A549 (cell line): Measurements from ENCODE around the gene TCP11L2. TPM values are rescaled to one million over a fixed set of nuclear protein-coding genes. Genes with fewer than 3 reads are reported as not detected.
"Not testable (repeated sequence)": the region's sequence is repeated elsewhere in the genome, so short reads cannot be mapped to it uniquely, and the experiment has no call there.

Source experiments
- ATAC-seq, 2 experiments: fragments of 200-7000 bp in 1 of 2; fragments of >200 bp in 1 of 2; cut with Nextera tagmentation in 1 of 2; cut with Tn5 transposase in 1 of 2; 3 replicates each; pipeline versions ENCODE4 v1.8.0 to v1.9.1; 2018 to 2020; ENCODE audit warnings: mild to moderate bottlenecking in 1 of 2, moderate library complexity in 1 of 2
- CTCF ChIA-PET: fragments of 300-600 bp; sonication (Branson Sonifier 250); formaldehyde crosslinking; extraction: SDS; loops from one replicate; lab custom pipeline; 2021; ENCODE audit warnings: antibody characterized with exemption, inconsistent platforms; lab: Yijun Ruan, JAX
- POLR2A ChIA-PET: fragments of 350-600 bp; formaldehyde crosslinking; extraction: SDS; loops from one replicate; lab custom pipeline; 2021; ENCODE audit warnings: antibody characterized with exemption, inconsistent platforms; lab: Yijun Ruan, JAX
- DNase-seq, 2 experiments: peaks; one replicate each; pipeline versions ENCODE4 v3.0.0 to v3.0.0-alpha.2; 2011 to 2016; ENCODE audit warnings: low read depth in 1 of 2, low spot score in 1 of 2
- FAIRE-seq: peaks from 2 replicates; lab custom pipeline; 2011; peaks lifted over from hg19 to GRCh38; lab: Jason Lieb, UNC
- H3K27ac ChIP-seq, 2 experiments: fragments of >200 bp; sonication (Bioruptor Twin); formaldehyde crosslinking; 3 replicates each; pipeline ENCODE4 v1.5.1; 2016 to 2017
- H3K4me1 ChIP-seq: fragments of >200 bp; sonication (Bioruptor Twin); formaldehyde crosslinking; 3 replicates; pipeline ENCODE4 v1.6.1; 2016
- H3K4me2 ChIP-seq: fragments of >200 bp; sonication (Bioruptor Twin); formaldehyde crosslinking; 3 replicates; pipeline ENCODE4 v1.6.1; 2016
- H3K4me3 ChIP-seq: fragments of >200 bp; sonication (Bioruptor Twin); formaldehyde crosslinking; 3 replicates; pipeline ENCODE4 v1.5.1; 2016
- H3K9me3 ChIP-seq: fragments of >200 bp; sonication (Bioruptor Twin); formaldehyde crosslinking; 3 replicates; pipeline ENCODE4 v1.6.1; 2016
- CBX2 ChIP-seq: fragments of 200-600 bp; sonication (generic); IDR thresholded peaks from 2 replicates; pipeline ENCODE4 v1.6.1; 2016; ENCODE audit warnings: low read depth, mild to moderate bottlenecking, borderline replicate concordance
- CBX8 ChIP-seq: fragments of 200-600 bp; sonication (generic); IDR thresholded peaks from 2 replicates; pipeline ENCODE4 v1.6.1; 2016
- CHD2 ChIP-seq: fragments of 150-350 bp; IDR thresholded peaks from 2 replicates; pipeline ENCODE4 v1.6.1; 2014; ENCODE audit warnings: low read length; ENCODE audit not compliant: partially characterized antibody
- EHF ChIP-seq: fragments of 250-450 bp; sonication (Bioruptor Pico); IDR thresholded peaks from 2 replicates; pipeline ENCODE4 v1.5.0; 2020; ENCODE audit warnings: mild to moderate bottlenecking
- EHMT2 ChIP-seq: fragments of 200-600 bp; sonication (generic); IDR thresholded peaks from 2 replicates; pipeline ENCODE4 v1.6.1; 2016; ENCODE audit warnings: antibody characterized with exemption, low read depth, mild to moderate bottlenecking, moderate library complexity
- ELK1 ChIP-seq: fragments of 150-350 bp; IDR thresholded peaks from 2 replicates; pipeline ENCODE4 v1.6.1; 2014; ENCODE audit warnings: low read depth, mild to moderate bottlenecking, low read length
- FOSL2 ChIP-seq, 2 experiments: fragments of 450-650 bp in 1 of 2; fragments of >200 bp in 1 of 2; sonication (Bioruptor Twin) in 1 of 2; formaldehyde crosslinking; IDR thresholded peaks; 2 replicates each; pipeline versions ENCODE4 v1.5.0 to v1.6.1; 2016 to 2020; ENCODE audit warnings: mild to moderate bottlenecking in 1 of 2, moderate library complexity in 1 of 2
- HDAC2 ChIP-seq: fragments of 200-600 bp; sonication (generic); IDR thresholded peaks from 2 replicates; pipeline ENCODE4 v1.6.1; 2016
- JUN ChIP-seq, 2 experiments: fragments of >200 bp; sonication (Bioruptor Twin); formaldehyde crosslinking; IDR thresholded peaks; 2 replicates in 1 of 2; 3 replicates in 1 of 2; pipeline ENCODE4 v1.6.1; 2016 to 2017
- KDM5A ChIP-seq: fragments of 200-600 bp; sonication (generic); IDR thresholded peaks from 2 replicates; pipeline ENCODE4 v1.6.1; 2016; ENCODE audit warnings: antibody characterized with exemption, mild to moderate bottlenecking
- MYC ChIP-seq: IDR thresholded peaks from 2 replicates; pipeline ENCODE4 v1.6.1; 2012; ENCODE audit warnings: mild to moderate bottlenecking, inconsistent platforms, low read length, improper control_type of control experiment, borderline replicate concordance
- NFE2L2 ChIP-seq: fragments of 150-350 bp; conservative IDR thresholded peaks from 2 replicates; pipeline ENCODE4 v1.6.1; 2014; ENCODE audit warnings: low read length
- POLR2A ChIP-seq: IDR thresholded peaks from 2 replicates; pipeline ENCODE4 v1.6.1; 2012; ENCODE audit warnings: mild to moderate bottlenecking, low read length
- RAD21 ChIP-seq, 2 experiments: fragments of >200 bp in 1 of 2; sonication (Bioruptor Twin) in 1 of 2; formaldehyde crosslinking in 1 of 2; IDR thresholded peaks in 1 of 2; conservative IDR thresholded peaks in 1 of 2; 2 replicates in 1 of 2; 3 replicates in 1 of 2; pipeline ENCODE4 v1.6.1; 2012 to 2018; ENCODE audit warnings: inconsistent platforms in 1 of 2
- RFX5 ChIP-seq: fragments of 450-650 bp; IDR thresholded peaks from 2 replicates; pipeline ENCODE4 v1.7.1; 2014; ENCODE audit warnings: antibody characterized with exemption, mild to moderate bottlenecking, moderate library complexity
- TFCP2L1 ChIP-seq: fragments of 250-450 bp; sonication (Bioruptor Pico); IDR thresholded peaks from 2 replicates; pipeline ENCODE4 v1.5.0; 2021; ENCODE audit warnings: mild to moderate bottlenecking
- ZC3H11A ChIP-seq: fragments of 450-650 bp; IDR thresholded peaks from 2 replicates; pipeline ENCODE4 v1.6.1; 2014; ENCODE audit warnings: antibody characterized with exemption, mild to moderate bottlenecking
- ZNF302 ChIP-seq: fragments of 250-450 bp; sonication (Bioruptor Pico); IDR thresholded peaks from 2 replicates; pipeline ENCODE4 v1.9.0; 2021; ENCODE audit warnings: inconsistent platforms, mild to moderate bottlenecking, moderate library complexity
- WGBS: methylation state at CpG from one replicate; pipeline ENCODE4 v1.1.6; 2017; ENCODE audit errors: missing lambda C conversion rate; 5-methylcytosine and 5-hydroxymethylcytosine counted together
- polyA plus RNA-seq, 4 experiments: library from polyadenylated mRNA; depleted of rRNA in 3 of 4; stranded (reverse); fragments of >200 nt; fragmentation: RNase III in 1 of 4; extraction: RNeasy Plus Mini Kit Qiagen cat#74134 plus additional on column Dnase treatment in 1 of 4; gene quantifications; 2 replicates in 3 of 4; 3 replicates in 1 of 4; pipeline ENCODE4 v1.2.3, GENCODE V29; 2011 to 2017
- TF ChIP-seq, protein P1 (sequence below): IDR thresholded peaks from 2 replicates; pipeline ENCODE4 v1.6.1; 2012
- TF ChIP-seq, protein P2 (sequence below): IDR thresholded peaks from 2 replicates; pipeline ENCODE4 v1.6.1; 2012
- TF ChIP-seq, protein P3 (sequence below): fragments of 200-600 bp; sonication (generic); IDR thresholded peaks from 2 replicates; pipeline ENCODE4 v1.6.1; 2016; ENCODE audit warnings: antibody characterized with exemption, mild to moderate bottlenecking, moderate library complexity

TCP11L2 gene
- polyA plus RNA-seq, 2 of the 4 experiments (the other 2 are of a cell fraction) = 4.1 to 16.6 TPM

DNA sequence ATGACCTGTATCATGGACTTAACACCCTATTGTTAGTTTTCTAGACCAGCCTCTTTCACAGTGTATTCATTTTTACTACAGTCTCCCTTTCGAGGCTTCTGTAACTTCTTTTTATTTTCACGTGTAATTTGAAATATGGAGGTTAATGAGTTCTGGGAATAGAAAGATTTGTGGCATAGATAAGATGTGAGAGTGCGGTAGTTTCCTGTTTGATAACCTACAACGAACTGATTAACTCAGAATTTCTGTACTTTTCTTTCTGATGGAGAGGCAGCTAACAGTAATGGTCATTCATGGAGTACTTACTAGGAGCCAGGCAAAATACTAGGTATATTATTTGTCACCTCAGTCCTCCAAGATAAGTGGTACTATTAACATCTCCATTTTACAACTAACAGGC is 76.3 kb downstream of the TCP11L2 start:
- no peak for DNase-seq
- POLR2A ChIA-PET = no interaction called here
- no peaks in the 10 kb centered on the region for H3K4me1 ChIP-seq
- TF ChIP-seq CHD2 = no peak
- TF ChIP-seq, protein P1, sequence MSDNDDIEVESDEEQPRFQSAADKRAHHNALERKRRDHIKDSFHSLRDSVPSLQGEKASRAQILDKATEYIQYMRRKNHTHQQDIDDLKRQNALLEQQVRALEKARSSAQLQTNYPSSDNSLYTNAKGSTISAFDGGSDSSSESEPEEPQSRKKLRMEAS = no peak
- no peak for TF ChIP-seq HDAC2
- no peak for TF ChIP-seq RAD21 (conservative IDR thresholded peaks at IDR 0.05 in 1 of 2, IDR thresholded peaks at IDR 0.05 in 1 of 2)
- TF ChIP-seq, protein P2, sequence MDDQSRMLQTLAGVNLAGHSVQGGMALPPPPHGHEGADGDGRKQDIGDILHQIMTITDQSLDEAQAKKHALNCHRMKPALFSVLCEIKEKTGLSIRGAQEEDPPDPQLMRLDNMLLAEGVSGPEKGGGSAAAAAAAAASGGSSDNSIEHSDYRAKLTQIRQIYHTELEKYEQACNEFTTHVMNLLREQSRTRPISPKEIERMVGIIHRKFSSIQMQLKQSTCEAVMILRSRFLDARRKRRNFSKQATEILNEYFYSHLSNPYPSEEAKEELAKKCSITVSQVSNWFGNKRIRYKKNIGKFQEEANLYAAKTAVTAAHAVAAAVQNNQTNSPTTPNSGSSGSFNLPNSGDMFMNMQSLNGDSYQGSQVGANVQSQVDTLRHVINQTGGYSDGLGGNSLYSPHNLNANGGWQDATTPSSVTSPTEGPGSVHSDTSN = no peak
- TF ChIP-seq CBX2 = no peak
- TF ChIP-seq POLR2A = no peak
- TF ChIP-seq, all 56 proteins: peak for 0
- WGBS = 90% methylated on average over 4 of the region's 4 CpGs
- FAIRE-seq (no peak), ATAC-seq (no peak)
- Histone ChIP-seq H3K27ac (no peak overlapping the region), H3K9me3 (peaks cover 4% of the 10 kb centered on the region; the same call in 2 of the 3 replicates), H3K4me3 (no peak overlapping the region), H3K4me2 (no peak overlapping the region)
- CTCF ChIA-PET = interaction anchor here (0.6 to 3.2 kb wide), 8 partner anchors 9 to 542 kb away, joined by 3 to 14 read pairs (median 6); partner anchors contain the start of gene POLR3B

- 84% methylated on average over 1 of the region's 1 CpG for WGBS
- Histone ChIP-seq H3K4me3 (no peak overlapping the region), H3K27ac (no peak overlapping the region), H3K9me3 (peaks cover 4% of the 10 kb centered on the region; the same call in 2 of the 3 replicates), H3K4me1 (no peaks in the 10 kb centered on the region), H3K4me2 (no peak overlapping the region)
- POLR2A ChIA-PET = interaction anchor here (0.7 kb wide), 1 partner anchor 461 kb away, joined by 7 read pairs; no protein-coding TSS in a partner anchor
- FAIRE-seq (no peak), DNase-seq (no peak), ATAC-seq (no peak)
- CTCF ChIA-PET = interaction anchor here (0.7 to 3.2 kb wide), 4 partner anchors 20 to 536 kb away, joined by 3 to 13 read pairs (median 6); partner anchors contain the start of gene POLR3B
- TF ChIP-seq NFE2L2 (no peak), RFX5 (no peak), POLR2A (no peak), CBX8 (no peak)
Measured at GRCh38 chr12:106380954-106381353, 78.4 kb downstream of the TCP11L2 start.

GRCh38 chr12:106381866-106382265 is 79.3 kb downstream of the TCP11L2 start:
- H3K4me1 ChIP-seq, DNase-seq, H3K4me3 ChIP-seq, ATAC-seq, H3K27ac ChIP-seq, FAIRE-seq, H3K9me3 ChIP-seq, H3K4me2 ChIP-seq, POLR2A ChIA-PET: not testable (repeated sequence)
- WGBS = 84% methylated on average over 4 of the region's 4 CpGs
- CTCF ChIA-PET = interaction anchor here (10.1 kb wide), 1 partner anchor 459 kb away, joined by 75 read pairs; no protein-coding TSS in a partner anchor

DNA sequence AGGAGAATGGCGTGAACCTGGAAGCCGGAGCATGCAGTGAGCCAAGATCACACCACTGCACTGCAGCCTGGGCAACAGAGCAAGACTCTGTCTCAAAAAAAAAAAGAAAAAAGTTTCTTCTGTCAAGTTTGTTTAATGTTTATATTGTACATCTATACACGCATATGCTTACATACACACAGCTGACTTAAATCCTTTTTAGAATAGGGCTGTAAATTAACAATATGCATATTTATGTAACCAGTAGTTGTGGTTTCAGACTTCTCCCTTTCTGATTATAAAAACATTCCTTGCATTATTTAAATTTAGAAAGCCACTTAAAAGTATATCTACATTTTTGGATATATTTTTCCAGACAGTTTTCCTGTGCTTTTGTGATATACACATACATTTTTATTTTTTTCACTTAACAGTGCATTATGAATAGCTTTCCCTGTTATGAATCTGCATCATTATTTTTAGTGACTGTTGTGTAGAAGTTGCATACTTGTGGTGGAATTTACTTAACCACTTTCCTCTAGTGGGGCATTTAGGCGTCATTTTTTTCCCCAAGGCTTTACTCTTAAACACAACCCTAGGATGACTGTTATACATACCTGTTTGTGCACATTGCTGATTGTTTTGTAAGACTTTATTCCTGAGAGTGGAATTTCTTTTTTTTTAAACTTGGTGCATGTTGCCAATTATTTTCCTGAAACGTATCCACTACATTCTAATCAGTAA is 84.4 kb downstream of the TCP11L2 start:
- FAIRE-seq (no peak), ATAC-seq (no peak), DNase-seq (no peak)
- WGBS = 93% methylated on average over 5 of the region's 5 CpGs
- Histone ChIP-seq H3K4me3 (no peak overlapping the region), H3K4me2 (no peak overlapping the region), H3K27ac (no peak overlapping the region), H3K4me1 (no peaks in the 10 kb centered on the region), H3K9me3 (peaks cover 4% of the 10 kb centered on the region; the same call in 1 of the 3 replicates)
- ChIA-PET CTCF (interaction anchor here (0.6 to 10.1 kb wide), 17 partner anchors 8 to 763 kb away, joined by 3 to 75 read pairs (median 3); no protein-coding TSS in a partner anchor), POLR2A (interaction anchor here (0.7 kb wide), 1 partner anchor 694 kb away, joined by 3 read pairs; no protein-coding TSS in a partner anchor)
- TF ChIP-seq, protein P3, sequence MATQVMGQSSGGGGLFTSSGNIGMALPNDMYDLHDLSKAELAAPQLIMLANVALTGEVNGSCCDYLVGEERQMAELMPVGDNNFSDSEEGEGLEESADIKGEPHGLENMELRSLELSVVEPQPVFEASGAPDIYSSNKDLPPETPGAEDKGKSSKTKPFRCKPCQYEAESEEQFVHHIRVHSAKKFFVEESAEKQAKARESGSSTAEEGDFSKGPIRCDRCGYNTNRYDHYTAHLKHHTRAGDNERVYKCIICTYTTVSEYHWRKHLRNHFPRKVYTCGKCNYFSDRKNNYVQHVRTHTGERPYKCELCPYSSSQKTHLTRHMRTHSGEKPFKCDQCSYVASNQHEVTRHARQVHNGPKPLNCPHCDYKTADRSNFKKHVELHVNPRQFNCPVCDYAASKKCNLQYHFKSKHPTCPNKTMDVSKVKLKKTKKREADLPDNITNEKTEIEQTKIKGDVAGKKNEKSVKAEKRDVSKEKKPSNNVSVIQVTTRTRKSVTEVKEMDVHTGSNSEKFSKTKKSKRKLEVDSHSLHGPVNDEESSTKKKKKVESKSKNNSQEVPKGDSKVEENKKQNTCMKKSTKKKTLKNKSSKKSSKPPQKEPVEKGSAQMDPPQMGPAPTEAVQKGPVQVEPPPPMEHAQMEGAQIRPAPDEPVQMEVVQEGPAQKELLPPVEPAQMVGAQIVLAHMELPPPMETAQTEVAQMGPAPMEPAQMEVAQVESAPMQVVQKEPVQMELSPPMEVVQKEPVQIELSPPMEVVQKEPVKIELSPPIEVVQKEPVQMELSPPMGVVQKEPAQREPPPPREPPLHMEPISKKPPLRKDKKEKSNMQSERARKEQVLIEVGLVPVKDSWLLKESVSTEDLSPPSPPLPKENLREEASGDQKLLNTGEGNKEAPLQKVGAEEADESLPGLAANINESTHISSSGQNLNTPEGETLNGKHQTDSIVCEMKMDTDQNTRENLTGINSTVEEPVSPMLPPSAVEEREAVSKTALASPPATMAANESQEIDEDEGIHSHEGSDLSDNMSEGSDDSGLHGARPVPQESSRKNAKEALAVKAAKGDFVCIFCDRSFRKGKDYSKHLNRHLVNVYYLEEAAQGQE = no peak
- TF ChIP-seq, protein P2 = no peak
- TF ChIP-seq ZC3H11A = no peak
- TF ChIP-seq CBX2 = no peak
- no peak for TF ChIP-seq MYC
- no peak for TF ChIP-seq EHF (CRISPR knock-in tag)
- no peak for TF ChIP-seq EHMT2
- no peak for TF ChIP-seq KDM5A
- no peak for TF ChIP-seq FOSL2 (IDR thresholded peaks at IDR 0.05)
- TF ChIP-seq FOSL2 (CRISPR knock-in tag; IDR thresholded peaks at IDR 0.05) = no peak
- no peak for TF ChIP-seq ZNF302
- no peak for TF ChIP-seq TFCP2L1 (CRISPR knock-in tag)
- no peak for TF ChIP-seq NFE2L2
- TF ChIP-seq JUN (IDR thresholded peaks at IDR 0.05) = no peak
- TF ChIP-seq RFX5 = no peak
- TF ChIP-seq ELK1 = no peak
